Peyer's patch (tissue), 4 donors: ENCODE results near the gene EPHA5.

Experiments used
- CTCF ChIP-seq, 6 experiments: fragments of 450-650 bp in 4 of 6; fragments of 200-600 bp in 2 of 6; sonication (generic) in 1 of 6; IDR thresholded peaks; one replicate each; pipeline ENCODE4 v1.5.1; 2017 to 2019; ENCODE audit warnings: antibody characterized with exemption in 6 of 6, mild to moderate bottlenecking in 3 of 6, moderate library complexity in 1 of 6
- POLR2A ChIP-seq, 2 donors: fragments of 450-650 bp; IDR thresholded peaks; one replicate each; pipeline ENCODE4 v1.5.1; 2017; ENCODE audit warnings: antibody characterized with exemption in 2 of 2, mild to moderate bottlenecking in 2 of 2, moderate library complexity in 2 of 2

GRCh38 chr4:65624651-65625050, 45.6 kb downstream of the EPHA5 start:
- no peak for TF ChIP-seq CTCF (IDR thresholded peaks at IDR 0.05)
- TF ChIP-seq POLR2A (IDR thresholded peaks at IDR 0.05) = no peak
